GM15510 (cell line): ENCODE results near the gene C1QBP.
A peak's percentile ranks its signal among the peaks of the same experiment; 100 is the strongest.

Experiments used
- POLR2A ChIP-seq: IDR thresholded peaks from 3 replicates; pipeline ENCODE4 v1.6.1; 2011; ENCODE audit warnings: borderline replicate concordance; ENCODE audit not compliant: insufficient read length; ENCODE audit errors: extremely low read depth

Gene C1QBP, protein sequence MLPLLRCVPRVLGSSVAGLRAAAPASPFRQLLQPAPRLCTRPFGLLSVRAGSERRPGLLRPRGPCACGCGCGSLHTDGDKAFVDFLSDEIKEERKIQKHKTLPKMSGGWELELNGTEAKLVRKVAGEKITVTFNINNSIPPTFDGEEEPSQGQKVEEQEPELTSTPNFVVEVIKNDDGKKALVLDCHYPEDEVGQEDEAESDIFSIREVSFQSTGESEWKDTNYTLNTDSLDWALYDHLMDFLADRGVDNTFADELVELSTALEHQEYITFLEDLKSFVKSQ

DNA sequence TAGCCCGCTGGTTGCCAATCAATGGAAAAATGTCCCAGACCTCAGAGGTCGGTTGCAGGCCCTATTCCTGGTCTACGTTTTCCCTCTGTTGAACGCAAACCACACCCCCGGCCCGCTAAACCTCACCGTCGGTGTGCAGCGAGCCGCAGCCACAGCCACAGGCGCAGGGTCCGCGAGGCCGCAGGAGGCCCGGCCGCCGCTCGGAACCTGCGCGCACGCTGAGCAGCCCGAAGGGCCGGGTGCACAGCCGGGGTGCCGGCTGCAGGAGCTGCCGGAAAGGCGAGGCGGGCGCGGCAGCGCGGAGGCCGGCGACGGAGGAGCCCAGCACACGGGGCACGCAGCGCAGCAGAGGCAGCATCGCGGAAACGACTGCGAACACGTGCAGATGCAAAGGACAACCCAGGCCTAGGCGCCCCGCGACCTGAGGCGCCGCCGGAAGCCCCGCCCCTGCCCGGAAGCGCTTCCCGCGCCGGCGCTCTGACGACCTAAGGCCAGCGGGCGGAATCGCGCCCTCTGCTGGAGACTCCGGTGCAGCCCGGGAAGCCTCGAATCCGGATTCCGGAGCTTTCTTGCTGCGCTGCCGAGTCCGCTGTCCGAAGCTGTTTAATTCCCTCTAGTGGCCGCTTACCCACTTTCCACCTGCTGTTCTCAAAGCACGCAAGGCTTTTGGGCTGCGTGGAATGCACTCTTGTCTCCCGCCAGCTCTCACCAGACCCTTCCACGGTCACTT lies at the start of gene C1QBP:
Gene C1QBP (minus strand): TSS at position 440 of the 730 bp plus-strand sequence. CDS start 82 bp downstream, at position 358.
- TF ChIP-seq POLR2A, result peak; percentile 89

DNA sequence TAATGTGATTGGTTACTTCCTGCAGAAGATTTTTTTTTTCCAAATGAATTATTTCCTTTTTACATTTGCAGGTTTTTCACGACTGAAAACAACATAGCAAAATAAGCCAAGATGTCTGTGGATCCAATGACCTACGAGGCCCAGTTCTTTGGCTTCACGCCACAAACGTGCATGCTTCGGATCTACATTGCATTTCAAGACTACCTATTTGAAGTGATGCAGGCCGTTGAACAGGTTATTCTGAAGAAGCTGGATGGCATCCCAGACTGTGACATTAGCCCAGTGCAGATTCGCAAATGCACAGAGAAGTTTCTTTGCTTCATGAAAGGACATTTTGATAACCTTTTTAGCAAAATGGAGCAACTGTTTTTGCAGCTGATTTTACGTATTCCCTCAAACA lies 49.8 kb upstream of the C1QBP start:
- no peak for TF ChIP-seq POLR2A

DNA sequence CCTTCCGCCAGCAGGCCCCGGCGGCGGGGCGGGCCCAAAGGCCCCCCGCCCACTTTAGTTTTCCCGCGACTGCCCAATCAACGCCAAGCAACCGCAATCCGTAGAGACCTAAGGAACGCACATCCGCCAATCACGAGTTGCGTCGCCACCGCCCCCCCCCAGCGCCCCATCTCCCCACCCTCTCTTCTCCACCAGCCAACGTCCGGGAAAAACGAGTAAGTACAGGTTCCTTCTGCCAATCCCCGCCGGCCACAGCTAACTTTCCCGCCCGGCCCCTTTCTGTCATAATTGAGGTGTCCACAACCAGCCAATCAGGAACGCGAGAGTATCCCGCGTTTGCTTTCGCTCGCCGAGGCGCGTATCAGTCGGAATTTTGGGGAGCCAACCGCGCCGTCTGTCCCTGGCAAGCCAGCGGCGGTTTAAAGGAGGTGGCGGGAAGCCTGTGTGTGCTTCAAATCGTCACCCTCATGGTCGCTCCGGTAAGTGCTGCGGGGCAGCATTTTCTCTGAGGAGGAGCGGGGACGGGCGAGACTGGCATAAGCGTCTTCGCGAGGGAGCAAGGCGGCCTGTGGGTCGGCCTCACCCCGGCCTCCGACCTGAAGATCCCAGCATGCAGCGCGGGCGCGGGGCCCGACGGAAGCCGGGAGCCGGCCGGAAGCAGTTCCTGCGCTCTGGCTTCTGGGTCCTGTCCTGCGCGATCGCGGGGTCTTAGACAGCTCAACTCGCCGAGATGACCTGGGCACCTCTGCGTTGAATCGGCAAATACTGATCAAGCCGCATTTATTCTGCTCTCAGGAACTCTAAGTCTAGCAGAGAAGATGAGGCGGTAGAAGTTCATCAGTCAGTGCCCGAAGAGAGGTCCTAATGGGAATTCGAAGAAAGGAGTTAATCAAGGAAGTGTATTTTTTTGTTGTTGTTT lies 47.5 kb upstream of the C1QBP start, which contains the start of gene MIS12:
Gene MIS12 (plus strand): TSS at position 361 of the 919 bp plus-strand sequence. CDS start 2,297 bp downstream, outside the sequence.
- TF ChIP-seq POLR2A, result peak; percentile 90

DNA sequence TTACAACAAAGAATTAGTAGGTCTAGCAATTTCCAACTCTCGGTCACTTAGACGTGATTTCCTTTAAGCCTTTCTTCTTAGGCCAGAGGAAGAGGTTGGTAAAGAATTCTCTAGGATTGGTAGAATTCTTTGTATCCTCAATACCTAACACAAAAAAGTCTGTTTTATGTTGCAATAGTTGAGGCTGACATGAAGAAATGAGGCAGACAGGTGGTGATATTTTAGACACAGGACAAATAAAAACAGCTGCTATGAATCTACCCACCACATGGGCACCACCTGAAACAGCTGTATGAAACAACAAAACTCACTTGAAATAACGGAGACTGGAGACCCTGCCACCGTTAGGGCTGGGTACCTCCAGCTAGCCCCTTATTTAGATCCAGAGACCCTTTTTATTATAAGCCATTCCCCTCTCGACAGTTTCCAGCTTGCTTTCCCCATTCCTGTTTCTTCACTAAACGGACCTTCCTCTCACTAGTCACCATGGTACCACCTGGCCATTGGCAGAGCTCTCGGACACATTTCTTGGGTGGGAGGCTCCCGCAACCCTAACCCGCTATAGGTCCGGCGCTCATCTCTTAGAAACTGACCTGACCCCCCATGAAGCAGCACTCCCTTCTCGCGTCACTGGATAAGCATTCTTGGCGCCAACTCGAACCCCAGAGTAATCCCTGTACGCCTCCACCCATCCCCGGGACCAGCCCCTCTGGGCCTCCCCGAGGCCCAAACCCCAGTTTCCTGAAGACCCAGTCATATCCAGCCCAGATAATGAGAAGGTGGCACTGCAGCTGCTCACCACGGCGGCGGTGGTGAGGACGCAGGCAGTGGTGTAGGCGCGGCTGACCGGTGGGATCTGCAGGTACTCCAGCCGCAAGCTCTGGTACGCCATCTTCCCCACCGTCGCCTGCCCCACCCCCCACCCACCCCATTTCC lies 46.6 kb upstream of the C1QBP start, which contains the start of gene DERL2:
Gene DERL2 (minus strand): TSS at position 909 of the 936 bp plus-strand sequence. CDS start 17 bp downstream, at position 892.
- TF ChIP-seq POLR2A, result peak; percentile 66

DNA sequence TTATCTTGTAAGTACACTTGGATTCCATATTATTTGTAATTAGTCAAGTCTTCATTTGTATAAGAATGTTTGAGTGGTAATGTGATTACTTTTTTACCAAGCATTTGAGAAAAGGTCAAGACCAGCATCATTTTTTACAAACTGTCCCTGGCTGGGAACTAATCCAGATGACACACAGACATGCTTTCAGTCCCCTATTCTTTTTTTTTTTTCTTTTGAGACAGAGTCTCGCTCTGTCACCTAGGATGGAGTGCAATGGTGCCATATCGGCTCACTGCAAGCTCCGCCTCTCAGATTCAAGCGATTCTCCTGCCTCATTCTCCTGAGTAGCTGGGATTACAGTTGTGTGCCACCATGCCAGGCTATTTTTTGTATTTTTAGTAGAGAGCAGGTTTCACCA lies 42.5 kb upstream of the C1QBP start:
- TF ChIP-seq POLR2A, result no peak

DNA sequence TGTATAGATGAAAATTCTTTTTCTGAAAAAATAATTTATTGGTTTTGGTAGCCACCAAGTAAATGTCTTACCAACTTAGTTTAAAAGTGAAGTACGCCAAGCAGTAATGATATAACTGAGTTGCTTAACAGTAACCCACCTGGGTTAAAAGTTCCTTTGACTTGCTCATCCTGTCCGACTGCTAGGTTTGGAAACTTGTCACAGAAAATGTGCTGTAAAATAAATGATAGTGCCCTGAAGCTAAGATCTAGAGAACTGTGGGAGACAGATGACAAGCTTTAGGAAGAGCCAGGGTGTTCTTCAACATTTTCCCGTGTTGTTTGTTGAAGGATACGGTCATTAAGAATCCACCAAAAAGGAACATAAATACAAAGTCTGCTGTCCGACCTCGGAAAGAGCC lies 42.0 kb upstream of the C1QBP start:
- TF ChIP-seq POLR2A, result no peak

DNA sequence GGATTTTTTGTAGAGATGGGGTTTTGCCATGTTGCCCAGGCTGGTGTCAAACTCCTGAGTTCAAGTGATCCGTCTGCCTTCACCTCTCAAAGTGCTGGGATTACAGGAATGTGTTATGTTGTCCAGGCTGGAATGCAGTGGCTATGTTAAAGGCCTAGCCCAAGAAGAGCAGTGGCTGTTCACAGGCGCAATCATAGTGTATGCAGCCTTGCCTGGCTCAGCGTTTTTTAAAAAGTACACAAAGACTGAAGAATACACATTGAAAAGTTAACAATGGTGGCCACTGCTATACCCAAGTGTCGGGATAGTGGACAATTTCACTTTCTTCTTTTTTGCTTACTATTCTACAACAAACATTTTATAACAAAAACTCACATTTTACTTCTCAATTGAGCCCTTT lies 40.0 kb upstream of the C1QBP start:
- TF ChIP-seq POLR2A, result no peak

DNA sequence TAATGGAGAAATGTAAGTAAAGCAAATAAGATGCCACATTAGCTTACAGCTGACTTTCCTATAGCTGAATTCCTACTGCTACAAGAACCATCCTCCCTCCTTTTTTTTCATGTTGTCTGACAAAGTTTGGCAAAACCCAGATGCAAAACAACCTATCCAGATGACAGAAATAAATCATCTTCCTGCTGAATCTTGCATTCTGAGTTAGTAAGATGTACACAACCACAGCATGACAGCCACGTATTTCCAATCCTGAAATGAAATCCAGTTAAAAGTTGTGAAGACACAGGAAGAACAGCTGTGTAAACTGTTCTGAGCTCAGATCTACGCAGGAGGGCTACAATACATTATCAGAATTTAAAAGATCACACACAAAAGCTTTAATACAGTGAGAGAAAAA lies 35.0 kb upstream of the C1QBP start:
- TF ChIP-seq POLR2A, result no peak

DNA sequence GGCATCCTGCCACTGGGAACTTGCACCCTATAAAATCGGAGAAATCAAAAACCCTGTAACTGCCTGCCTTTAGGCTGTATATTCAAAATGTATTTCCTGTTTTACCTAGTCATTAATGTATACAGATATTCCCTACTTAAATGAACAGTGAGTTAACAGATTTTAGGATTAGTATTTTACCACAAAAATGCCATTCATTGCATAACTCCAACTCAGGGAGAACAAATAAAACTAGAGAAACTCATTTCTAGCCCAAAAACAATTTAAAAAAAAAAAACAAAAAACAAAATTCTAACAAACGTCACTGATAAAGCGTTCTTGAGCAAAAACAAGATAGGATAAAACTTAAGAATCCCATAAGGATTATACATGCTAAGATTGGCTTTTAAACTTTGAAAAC lies 33.6 kb upstream of the C1QBP start:
- no peak for TF ChIP-seq POLR2A

DNA sequence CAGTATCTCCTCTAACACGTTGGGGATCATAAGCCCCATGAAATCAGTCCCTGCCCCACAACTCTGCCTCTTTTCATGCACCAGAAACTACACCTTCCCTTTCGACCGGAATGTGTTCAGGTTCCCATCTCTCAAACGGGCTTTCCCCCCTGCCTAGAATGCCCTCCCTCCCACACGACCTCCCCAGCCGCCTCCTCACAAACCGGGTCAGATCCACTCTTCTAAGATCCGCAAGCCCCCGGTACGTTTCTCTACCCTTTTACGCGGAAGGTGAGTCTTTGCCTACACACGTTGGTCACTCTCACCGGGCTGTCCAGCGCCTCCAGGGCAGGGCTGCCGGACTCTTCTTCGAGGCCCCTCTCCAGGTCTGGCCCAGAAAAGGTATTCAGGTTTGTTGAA lies 29.1 kb upstream of the C1QBP start:
- TF ChIP-seq POLR2A, result no peak

DNA sequence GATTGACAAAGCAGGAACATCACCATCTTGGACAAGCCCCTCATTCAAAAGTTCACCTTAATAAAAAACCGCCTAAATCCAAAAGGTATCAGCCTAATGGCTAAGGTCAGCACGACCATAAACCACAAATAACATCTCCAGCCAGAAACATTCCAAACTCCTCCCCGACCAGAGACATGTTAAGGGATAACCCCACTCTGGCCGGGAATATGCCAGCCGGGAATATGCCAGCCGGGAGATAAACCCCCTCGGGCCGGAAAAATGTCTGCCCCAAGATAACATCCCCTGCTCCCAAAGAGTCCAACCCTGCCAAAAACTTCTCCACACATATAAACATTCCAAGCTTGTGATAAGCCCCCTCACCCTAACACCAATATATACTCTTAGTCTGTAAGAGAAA lies 28.5 kb upstream of the C1QBP start:
- no peak for TF ChIP-seq POLR2A

DNA sequence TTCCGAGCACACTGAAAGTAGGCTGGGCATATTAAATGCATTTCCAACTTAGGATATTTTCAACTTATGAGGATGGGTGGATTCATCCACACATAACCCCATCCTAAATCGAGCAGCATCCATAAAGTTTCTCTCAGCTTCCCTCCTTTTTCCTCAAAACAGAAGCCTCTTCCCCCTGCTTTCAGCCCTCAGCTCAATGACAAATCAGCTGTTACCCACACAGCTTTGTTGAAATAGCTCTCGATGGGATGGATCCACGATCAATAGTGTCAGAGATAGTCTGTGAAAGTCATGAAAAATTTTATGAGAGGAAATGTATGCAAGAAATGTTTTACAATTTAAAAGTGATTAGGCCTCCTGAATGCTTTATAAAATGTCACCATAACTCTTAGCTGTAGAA lies 27.3 kb upstream of the C1QBP start:
- no peak for TF ChIP-seq POLR2A

DNA sequence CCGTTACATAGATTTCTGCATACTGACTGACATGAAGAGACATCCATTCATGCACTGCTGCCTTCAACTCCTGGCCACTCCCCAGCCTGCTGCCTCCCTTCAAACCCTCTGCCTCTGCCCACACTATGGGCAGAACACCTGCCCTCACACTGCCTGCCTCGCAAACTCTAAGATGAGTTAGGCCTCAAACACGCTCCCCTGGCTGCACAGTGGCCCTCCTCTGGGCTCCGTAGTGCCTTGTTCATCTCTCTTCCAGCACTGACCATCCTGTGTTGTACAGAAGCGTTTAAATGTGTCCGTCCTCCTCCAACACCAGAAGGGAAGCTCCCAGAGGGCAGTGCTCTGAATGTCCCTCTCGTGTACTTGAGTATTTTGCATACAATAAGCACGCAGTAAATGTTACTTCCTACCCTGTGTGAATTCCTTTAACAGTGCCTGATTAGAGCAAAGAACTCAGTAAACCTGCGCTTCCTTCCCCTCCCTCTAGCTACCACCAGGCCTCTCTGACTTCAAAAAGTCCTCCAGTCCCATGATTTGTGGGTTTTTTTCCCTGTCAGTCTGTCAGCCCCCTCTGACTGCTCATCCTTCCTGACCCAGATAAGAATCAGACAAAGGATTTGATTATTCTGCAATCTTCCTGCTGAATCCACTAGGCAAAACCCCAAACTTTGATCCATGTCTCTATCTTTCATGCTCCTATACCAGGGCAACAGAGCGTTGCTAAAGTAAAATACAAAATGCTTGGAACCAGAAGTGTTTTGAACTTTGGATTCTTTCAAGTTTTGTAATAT lies 26.0 kb upstream of the C1QBP start:
- TF ChIP-seq POLR2A, result no peak
